GM21737 (cell line): ENCODE results near the gene NPC1.
A peak's percentile ranks its signal among the peaks of the same experiment; 100 is the strongest.
"Not testable (repeated sequence)": the region's sequence is repeated elsewhere in the genome, so short reads cannot be mapped to it uniquely, and the experiment has no call there.

Source experiments
- ATAC-seq: cut with Tn5 transposase; IDR thresholded peaks from one replicate; pipeline ENCODE4 v1.9.1; 2021; ENCODE audit warnings: mild to moderate bottlenecking, moderate library complexity; ENCODE audit not compliant: unreplicated experiment

The NPC1 gene

DNA sequence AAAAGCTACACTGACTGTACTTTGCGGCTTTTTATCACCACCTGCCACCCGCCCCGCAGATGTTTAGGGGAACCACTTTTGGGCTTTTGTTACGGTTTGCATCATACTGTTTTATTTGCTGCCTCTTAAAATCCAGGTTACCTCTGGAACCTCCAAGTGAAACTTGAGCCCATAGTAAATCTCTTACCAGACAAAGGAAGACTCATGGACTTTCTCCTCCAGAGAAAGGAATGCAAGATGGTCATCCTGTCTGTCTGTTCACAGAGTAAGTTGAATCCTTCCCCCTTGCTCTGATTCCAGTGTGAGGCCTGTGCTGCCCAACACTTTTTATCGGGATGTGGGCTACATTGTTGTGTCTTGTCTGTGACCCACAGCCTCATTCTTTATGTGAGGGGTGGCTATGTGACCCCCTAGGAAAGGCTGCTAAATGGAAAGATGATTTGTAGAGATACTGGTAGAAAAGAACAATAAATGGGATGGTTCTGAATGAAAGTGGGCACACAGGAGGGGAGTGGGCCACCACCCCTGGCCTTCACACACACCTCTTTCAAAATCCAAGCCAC, 59.7 kb downstream of the NPC1 start:
- ATAC-seq: no peak

DNA sequence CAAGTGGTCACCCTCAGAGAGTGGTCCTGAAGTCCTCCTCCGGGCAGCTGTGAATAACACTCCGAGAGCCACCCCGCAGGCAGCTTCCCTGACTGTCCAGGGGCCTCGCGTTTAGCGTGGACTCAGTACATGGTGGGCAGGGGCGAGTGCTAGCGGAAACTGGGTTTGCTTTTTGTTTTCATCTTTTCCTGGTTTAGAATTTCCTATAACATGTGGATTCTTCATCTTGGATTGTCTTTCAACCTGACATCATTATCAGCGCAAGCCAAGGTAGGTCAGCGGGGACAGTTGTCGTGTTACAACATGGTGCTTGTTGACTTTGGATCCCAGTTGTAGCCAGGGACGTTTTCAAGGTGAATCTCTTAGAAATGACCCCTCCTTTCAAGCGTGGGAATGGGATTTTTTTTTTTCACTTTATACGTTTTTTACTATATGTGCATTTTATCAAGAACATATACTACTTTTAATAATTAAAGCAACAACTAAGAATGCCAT, 62.0 kb downstream of the NPC1 start:
- ATAC-seq: no peak

DNA sequence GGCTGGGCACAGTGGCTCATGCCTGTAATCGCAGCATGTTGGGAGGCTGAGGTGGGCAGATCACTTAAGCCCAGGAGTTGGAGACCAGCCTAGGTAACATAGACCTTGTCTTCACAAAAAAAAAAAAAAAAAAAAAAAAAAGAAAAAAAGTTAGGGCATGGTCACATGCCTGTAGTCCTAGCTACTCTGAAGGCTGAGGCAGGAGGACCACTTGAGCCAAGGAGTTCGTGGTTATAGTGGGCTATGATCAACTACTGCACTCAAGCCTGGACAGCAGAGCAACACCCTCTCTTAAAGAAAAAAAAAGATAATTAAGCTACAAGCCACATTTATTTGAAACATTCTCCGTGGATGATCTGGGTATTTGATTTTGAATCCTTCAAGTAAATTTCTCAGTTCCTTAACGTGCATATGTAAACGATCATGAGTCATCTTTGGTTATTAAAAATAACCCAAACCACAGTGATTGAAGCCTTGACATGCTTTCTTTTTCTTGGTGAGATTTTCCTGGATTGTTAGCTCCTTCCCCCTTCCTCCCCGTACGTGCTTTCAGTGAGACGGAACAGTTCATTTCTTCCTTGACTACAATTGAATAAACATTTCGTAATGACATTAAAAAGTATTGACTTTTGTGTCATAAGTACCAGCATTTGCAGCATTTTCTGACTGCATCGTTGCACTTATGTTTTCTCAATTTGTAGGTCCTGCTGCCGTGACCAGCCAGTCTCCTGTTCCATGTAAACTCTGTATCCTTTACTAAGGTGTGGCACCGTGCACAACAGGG, 62.7 kb downstream of the NPC1 start:
- no peak for ATAC-seq

DNA sequence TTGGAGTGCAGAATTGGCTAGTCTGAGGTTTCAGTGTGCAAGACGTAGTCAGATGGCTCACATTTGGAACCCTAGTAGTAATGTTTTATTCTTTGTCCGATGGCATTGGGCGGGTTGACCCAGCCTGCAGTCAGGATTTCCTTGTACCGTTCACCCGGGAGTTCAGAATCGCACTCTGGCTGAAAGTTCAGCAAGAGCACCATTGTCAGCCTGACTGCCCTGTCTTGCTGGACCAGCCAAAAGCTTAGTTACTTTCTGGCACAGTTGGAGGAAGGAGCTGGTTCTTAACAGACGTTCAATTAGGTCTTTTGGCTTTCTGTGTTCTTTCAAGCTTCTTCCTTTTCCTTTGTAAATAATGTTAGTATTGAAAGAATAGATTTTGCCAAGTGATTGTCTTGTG, 64.4 kb downstream of the NPC1 start:
- no peak for ATAC-seq

DNA sequence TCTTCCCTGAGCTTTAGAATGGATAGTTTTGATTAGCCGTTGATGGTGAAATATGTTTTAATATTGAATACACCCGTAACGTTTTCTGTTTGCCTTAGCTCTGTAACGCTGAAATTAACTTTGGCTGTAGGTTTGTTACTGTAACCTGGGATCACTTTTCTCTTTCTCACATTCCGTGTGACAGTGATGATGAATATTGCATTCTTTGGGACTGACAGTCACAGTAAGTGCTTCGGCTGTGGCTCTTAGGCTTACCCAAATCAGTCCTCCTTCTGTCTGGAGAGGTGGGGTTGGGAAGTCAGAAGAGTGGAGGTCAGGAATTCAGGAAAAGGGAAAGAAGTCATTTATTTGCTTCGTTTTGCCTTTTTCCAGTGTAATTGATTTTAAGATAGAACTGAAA, 65.0 kb downstream of the NPC1 start:
- ATAC-seq: no peak

DNA sequence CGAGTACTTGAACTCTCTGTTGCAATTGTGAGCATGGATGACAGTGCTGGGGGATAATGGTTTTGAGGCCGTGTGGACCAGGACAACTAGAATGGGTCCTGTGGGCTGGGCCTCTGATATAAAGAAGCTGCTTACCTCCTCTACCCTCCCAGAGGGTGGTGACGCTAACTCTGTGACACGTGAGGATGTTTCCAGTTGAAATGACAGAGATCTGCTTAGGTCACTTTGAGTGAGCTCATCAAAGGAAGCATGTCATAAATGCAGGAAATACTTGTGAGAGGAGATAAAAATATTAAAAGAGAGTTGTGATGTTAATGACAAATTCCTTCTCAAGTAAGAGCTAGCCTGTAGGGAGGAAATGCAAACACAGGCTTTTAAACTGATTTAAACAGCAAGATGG, 66.6 kb downstream of the NPC1 start:
- ATAC-seq: no peak

DNA sequence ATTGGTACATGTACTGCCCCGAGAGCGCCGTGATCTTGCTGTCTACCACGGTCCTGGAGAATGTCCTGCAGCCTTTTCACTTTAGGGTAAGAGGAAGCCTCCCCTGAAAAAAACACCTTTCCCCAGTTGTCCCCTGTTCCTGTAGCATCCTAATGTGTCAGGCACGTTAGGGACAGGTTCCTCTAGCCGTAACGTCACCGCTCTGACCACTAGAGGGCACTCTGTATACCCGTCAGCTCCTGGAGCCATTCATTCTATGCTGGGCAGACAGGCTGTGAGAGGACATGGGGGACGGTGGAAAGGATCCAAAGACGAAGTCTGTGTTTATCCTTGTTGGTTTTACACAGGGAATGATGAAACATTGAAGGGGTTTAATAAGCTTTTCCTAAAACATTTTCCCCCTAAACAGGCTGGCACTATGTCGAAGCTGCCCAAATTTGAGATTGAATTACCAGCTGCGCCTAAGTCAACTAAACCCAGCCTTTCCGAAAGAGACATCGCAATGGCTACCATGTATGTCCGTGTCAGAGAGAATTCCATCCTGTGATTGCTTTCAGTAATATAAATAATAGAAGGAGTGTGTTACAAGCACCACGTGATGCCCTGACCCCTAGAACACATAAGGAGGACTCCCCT, 70.3 kb downstream of the NPC1 start:
- peak; percentile 78 for ATAC-seq

DNA sequence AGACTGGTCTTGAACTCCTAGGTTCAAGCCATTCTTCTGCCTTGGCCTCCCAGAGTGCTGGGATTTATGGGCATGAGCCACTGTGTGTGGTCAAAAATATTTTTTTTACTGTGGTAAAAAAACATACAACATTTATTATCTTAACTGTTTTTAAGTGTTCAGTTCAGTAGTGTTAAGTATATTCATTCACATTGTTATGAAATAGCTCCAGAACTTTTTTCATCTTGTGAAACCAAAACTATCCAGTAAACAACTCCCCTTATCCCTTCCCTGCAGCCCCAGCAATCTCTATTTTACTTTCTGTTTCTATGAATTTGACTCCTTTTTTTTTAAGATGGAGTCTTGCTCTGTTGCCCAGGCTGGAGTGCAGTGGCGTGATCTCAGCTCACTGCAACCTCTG, 73.7 kb downstream of the NPC1 start:
- no peak for ATAC-seq

DNA sequence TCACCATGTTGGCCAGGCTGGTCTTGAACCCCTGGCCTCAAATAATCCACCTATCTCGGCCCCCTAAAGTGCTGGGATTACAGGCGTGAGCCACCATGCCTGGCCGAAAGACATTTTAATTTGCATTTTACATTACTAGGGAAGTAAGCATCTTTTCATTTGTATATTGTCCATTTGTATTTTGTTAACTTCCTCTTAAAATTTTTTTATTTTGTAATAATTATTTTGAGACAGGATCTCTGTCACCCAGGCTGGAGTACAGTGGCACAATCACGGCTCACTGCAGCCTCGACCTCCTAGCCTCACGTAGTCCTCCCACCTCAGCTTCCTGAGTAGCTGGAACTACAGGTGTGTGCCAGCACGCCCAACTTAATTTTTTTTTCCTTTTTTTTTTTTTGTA, 74.1 kb downstream of the NPC1 start:
- not testable (repeated sequence) for ATAC-seq

DNA sequence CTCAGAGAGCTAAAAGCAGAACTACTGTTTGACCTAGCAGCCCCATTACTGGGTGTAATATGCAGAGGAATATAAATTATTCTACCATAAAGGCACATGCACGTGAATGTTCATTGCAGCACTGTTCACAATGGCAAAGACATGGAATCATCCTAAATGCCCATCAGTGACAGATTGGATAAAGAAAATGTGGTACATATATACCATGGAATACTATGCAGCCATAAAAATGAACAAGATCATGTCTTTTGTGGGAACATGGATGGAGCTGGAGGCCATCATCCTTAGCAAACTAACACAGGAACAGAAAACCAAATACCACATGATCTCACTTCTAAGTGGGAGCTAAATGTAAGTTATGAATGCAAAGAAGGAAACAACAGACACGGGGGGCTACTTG, 75.4 kb downstream of the NPC1 start:
- not testable (repeated sequence) for ATAC-seq

DNA sequence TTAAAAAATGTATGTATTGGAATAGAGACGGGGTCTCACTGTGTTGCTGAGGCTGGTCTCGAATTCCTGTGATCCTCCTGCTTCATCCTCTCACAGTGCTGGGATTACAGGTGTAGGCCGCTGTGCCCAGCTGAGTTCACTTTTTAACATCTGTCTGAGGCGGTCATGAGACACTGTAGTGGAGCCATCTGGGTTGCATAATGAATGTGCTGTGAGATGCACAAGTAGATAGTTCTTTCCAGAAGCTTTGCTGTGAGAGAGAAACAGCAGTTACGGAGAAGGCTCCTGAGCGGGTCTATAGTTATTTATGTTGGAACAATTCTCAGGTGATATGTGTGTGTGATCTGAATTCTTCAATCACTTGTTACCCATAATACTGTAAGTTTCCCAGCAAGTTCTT, 79.9 kb downstream of the NPC1 start:
- no peak for ATAC-seq

DNA sequence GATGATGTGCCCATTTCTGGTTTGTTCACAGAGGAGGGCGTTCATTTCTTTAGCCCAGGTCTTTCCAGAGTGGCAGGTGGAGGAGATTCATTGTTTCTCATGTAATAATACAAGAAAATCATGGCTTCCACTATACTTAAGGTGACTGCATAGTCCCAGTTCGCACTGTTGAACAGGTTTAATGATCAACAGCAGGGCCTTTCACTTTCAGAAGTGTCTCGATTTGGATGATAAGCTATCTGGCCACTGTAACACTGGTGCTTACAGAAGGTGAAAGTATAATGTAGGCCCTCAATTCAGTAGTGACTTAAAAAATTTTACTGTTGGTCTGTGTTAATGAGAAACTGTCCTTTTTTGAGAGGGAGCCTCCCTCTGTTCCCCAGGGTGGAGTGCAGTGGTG, 81.6 kb downstream of the NPC1 start:
- ATAC-seq: peak; percentile 47

DNA sequence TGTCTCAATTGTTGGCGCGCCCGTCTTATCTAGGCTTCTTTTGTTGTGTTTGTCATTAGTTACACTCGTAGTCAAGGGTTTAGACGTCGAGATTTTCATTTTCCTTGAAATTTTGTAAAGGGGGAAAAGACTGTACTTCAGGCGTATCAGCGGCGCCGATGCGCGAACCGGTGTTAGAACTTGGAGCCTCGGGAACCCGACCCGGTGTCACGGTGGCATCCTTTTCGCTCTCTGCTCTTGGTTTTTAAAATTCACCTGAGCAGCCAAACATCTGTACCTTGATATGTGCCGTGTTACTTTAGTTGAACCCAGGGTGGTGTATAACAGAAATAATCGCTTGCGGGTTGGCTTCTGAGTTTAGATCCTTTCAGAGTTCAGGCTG, 82.4 kb downstream of the NPC1 start:
- ATAC-seq: no peak

DNA sequence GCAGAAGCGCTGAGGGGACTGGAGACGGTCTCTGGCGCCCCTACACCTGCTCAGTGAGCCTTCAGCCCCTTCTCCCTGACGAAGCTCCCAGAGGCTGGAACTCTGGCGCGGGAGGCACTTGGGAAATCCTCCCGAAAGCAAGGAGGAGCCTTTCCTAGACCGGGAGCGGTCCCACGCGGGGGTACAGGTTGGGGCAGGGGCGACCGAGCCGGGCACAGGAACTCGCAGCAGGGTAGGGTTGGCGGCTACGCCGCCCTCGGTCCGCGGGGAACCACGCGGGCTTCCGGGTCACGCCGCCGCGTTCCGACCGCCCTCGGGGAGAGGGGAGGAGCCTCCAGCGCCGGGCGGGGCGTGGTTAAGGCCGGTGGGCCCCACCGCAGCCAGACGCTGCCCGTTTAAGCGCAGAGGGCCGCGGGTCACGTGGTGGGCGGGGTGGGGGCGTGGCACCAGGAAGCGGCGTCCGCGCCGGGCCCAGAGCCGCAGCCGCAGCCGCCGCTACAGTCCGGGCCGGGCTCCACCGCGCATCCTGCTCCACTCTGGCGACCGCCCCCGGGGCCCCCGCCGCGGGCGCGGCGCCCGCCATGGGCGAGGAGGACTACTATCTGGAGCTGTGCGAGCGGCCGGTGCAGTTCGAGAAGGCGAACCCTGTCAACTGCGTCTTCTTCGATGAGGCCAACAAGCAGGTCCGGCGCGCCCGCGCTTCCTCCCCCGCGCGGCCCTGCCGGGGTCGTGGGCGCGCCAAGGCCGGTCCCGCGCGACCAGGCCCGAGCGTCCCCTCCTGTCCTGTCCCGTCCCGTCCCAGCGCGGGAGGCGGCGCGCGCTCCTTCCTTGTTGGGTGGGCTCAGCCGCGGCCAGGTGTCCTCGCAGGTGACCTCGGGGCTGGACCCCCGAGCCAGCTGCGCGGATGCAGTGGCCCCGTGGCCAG, 83.0 kb downstream of the NPC1 start, which contains the start of gene RMC1:
Gene RMC1 (plus strand): TSS at position 474 of the 925 bp plus-strand sequence. CDS start 108 bp downstream, at position 582.
- peak; percentile 83 for ATAC-seq

DNA sequence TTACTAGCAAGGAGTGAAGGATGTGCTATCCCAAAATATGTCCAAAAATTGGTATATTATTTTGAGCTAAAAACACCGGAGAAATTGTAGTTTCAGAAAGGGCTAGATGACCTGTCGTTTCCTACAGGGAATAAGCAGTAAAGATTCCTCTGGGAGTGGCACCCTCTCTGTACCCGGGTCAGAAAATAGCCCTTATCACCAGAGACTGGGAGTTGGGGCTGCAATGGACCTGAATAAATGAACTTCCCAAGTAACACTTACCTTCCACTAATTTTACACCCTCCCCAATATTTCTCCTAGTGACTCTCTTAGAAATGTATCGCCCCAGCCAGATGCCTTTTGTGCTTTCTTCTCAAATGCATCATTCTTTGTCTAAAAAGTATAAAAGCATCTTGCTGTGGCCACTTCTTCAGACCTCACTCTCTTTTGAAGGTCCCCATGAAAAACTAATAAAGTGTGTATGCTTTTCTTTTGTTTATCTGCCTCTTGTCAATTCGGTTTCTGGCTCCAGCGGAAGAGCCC, 83.7 kb downstream of the NPC1 start:
- ATAC-seq: no peak

DNA sequence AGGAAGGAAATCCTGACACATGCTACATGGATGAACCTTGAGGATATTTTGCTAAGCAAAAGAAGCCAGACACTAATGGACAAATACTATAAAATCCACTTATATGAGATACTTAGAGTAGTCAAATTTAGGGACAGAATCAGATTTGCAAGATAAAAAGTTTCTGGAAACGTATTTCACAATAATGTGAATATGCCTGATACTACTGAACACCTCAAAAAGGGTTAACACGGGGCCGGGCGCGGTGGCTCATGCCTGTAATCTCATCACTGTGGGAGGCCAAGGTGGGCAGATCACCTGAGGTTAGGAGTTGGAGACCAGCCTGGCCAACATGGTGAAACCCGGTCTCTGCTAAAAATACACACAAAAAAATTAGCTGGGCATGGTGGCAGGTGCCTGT, 84.7 kb downstream of the NPC1 start:
- ATAC-seq: no peak

DNA sequence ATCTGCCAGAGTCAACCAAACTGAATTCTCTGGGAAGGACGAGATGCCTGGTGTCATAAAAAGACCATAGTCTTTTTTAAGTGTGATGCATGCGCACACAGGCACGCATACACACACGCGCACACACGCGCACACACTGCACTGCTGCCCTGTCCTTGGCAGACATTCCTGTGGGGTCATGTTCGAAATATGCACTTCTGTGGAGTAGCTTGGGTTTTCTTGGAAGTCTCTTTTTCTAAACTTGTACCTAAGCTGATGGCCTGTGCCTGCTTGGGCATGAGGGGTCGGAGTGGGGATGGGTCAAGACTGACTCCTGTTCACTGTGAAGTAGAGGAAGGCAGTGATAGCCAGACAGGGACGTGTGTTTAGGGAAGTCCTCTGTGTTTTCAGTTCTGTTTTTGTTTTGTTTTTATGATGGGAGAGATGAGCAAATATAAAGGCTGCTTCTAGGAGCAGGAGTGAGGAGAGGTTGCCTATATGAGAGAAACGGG, 87.0 kb downstream of the NPC1 start:
- ATAC-seq: no peak

DNA sequence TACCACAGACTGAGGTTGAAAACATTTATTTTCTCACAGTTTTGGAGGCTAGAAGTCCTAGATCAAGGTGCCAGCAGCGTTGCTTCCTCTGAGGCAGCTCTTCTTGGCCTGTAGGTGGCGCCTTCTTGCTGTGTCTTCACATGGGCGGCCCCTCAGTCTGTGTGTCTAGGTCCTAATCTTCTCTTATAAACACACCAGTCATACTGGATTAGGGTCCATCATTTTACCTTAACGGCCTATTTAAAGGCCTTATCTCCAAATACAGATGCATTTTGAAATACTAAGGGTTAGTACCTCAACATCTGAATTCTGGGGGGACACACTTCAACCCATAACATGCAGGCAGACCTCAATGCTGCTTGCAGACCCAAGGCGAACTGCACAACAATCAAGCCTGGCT, 87.4 kb downstream of the NPC1 start:
- ATAC-seq: peak; percentile 30

DNA sequence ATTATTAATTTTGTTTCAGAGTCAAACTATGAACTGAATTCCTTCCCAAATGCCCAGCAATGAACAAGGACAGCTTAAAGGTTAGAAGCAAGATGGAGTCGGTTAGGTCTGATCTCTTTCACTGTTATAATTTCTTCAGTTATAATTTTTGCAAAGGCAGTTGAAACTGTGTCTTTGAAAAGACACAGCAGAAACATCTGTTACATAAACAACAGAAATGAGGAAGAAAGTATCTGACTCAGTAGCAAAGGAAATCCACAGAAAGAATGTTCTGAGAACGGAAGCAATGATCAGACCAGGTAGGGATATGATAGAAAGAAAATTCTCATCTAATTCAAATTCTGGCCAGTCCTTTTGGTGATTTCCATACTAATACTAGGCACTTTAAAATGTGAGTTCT, 88.2 kb downstream of the NPC1 start:
- ATAC-seq: no peak

DNA sequence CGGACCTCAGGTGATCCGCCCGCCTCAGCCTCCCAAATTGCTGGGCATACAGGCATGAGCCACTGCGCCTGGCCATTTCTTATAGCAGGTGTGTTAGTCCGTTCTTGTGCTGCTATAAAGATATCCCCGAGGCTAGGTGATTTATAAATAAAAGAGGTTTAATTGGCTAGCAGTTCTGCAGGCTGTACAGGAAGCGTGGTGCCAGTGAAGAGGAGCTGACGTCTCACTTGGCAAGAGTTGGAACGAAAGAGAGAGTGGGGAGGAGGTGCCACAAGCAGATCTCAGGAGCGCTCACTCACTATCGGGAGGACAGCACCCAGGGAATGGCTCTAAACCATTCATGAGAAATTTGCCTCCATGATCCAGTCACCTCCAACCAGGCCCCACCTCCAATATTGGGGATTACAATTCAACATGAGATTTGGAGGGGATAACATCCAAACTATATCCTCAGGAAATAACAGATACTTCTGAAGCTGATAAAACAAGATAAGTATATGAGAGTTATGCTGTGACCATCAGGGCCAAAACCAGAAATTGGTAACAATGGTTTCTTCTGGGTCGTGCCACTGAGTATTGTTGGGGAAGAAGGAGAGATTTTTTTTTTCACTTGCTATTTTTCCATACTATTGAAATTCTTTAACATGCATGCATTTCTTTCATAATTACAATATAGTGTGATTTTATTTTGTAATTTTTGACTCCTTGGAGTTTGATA, 90.4 kb downstream of the NPC1 start:
- no peak for ATAC-seq
